Measurements from ENCODE around the gene PISD.
"Not testable (repeated sequence)": the region's sequence is repeated elsewhere in the genome, so short reads cannot be mapped to it uniquely, and the experiment has no call there.

The PISD gene

GRCh38 chr22:31610611-31611010, 51.4 kb downstream of the PISD start:
- H3K4me1 Mint-ChIP-seq = peaks cover 23% of the 10 kb centered on the region
- H3K27me3 Mint-ChIP-seq = no peaks in the 10 kb centered on the region
- DNase-seq (no peak), ATAC-seq (no peak)
- peak overlapping the region in 1 of 2 donors; percentile 49 for H3K27ac Mint-ChIP-seq
- H3K9me3 Mint-ChIP-seq = no peaks in the 10 kb centered on the region
- no peak overlapping the region for H3K4me3 Mint-ChIP-seq

GRCh38 chr22:31609716-31610115, 52.3 kb downstream of the PISD start:
- DNase-seq = no peak
- Mint-ChIP-seq H3K9me3 (no peaks in the 10 kb centered on the region), H3K27ac (peak overlapping the region in 1 of 2 donors; percentile 91), H3K4me1 (peaks cover 14% of the 10 kb centered on the region), H3K27me3 (no peaks in the 10 kb centered on the region), H3K4me3 (no peak overlapping the region)
- no peak for ATAC-seq

- Mint-ChIP-seq H3K27me3 (no peaks in the 10 kb centered on the region), H3K4me1 (no peaks in the 10 kb centered on the region), H3K9me3 (no peaks in the 10 kb centered on the region), H3K27ac (peak overlapping the region in 1 of 2 donors; percentile 88), H3K4me3 (no peak overlapping the region)
- ATAC-seq = no peak
- no peak for DNase-seq
Measured at GRCh38 chr22:31607696-31608095, 54.3 kb downstream of the PISD start.

GRCh38 chr22:31605851-31606585, 56.0 kb downstream of the PISD start:
- no peaks in the 10 kb centered on the region for H3K4me1 Mint-ChIP-seq
- DNase-seq (no peak), ATAC-seq (no peak)
- H3K27ac Mint-ChIP-seq = peak overlapping the region; percentile 23 to 69
- H3K9me3 Mint-ChIP-seq = no peaks in the 10 kb centered on the region
- no peak overlapping the region for H3K4me3 Mint-ChIP-seq
- H3K27me3 Mint-ChIP-seq = no peaks in the 10 kb centered on the region

- DNase-seq = no peak
- peak overlapping the region; percentile 36 to 79 for H3K27ac Mint-ChIP-seq
- no peak for ATAC-seq
- H3K9me3 Mint-ChIP-seq = no peaks in the 10 kb centered on the region
- no peaks in the 10 kb centered on the region for H3K4me1 Mint-ChIP-seq
- no peak overlapping the region for H3K4me3 Mint-ChIP-seq
- no peaks in the 10 kb centered on the region for H3K27me3 Mint-ChIP-seq
Measured at GRCh38 chr22:31604746-31605705, 57.0 kb downstream of the PISD start.

- Mint-ChIP-seq H3K4me3 (no peak overlapping the region), H3K4me1 (no peaks in the 10 kb centered on the region), H3K27ac (peak overlapping the region in 1 of 2 donors; percentile 42), H3K27me3 (no peaks in the 10 kb centered on the region), H3K9me3 (no peaks in the 10 kb centered on the region)
- DNase-seq = no peak
- no peak for ATAC-seq
Measured at GRCh38 chr22:31604137-31604705, 57.8 kb downstream of the PISD start.

GRCh38 chr22:31603574-31603973, 58.4 kb downstream of the PISD start:
- Mint-ChIP-seq H3K4me1 (no peaks in the 10 kb centered on the region), H3K27ac (no peak overlapping the region), H3K27me3 (no peaks in the 10 kb centered on the region), H3K9me3 (no peaks in the 10 kb centered on the region), H3K4me3 (no peak overlapping the region)
- DNase-seq (no peak), ATAC-seq (peak; percentile 18)

- no peak overlapping the region for H3K4me3 Mint-ChIP-seq
- H3K27me3 Mint-ChIP-seq = no peaks in the 10 kb centered on the region
- no peaks in the 10 kb centered on the region for H3K9me3 Mint-ChIP-seq
- DNase-seq (no peak), ATAC-seq (no peak)
- no peaks in the 10 kb centered on the region for H3K4me1 Mint-ChIP-seq
- peak overlapping the region in 1 of 2 donors; percentile 71 for H3K27ac Mint-ChIP-seq
Measured at GRCh38 chr22:31603081-31603525, 58.9 kb downstream of the PISD start.

GRCh38 chr22:31602259-31602952, 59.6 kb downstream of the PISD start:
- Mint-ChIP-seq H3K27ac (peak overlapping the region in 1 of 2 donors; percentile 71), H3K27me3 (no peaks in the 10 kb centered on the region), H3K4me1 (no peaks in the 10 kb centered on the region), H3K4me3 (no peak overlapping the region), H3K9me3 (no peaks in the 10 kb centered on the region)
- DNase-seq = no peak
- ATAC-seq = no peak

- H3K4me3 Mint-ChIP-seq = no peak overlapping the region
- H3K27ac Mint-ChIP-seq = peak overlapping the region; percentile 4 to 58
- no peaks in the 10 kb centered on the region for H3K4me1 Mint-ChIP-seq
Measured at GRCh38 chr22:31595271-31595670, 66.7 kb downstream of the PISD start.

GRCh38 chr22:31590161-31590560, 71.9 kb downstream of the PISD start:
- ATAC-seq, H3K4me3 Mint-ChIP-seq, H3K27me3 Mint-ChIP-seq, H3K9me3 Mint-ChIP-seq, H3K27ac Mint-ChIP-seq, DNase-seq: not testable (repeated sequence)
- peaks cover 10% of the 10 kb centered on the region for H3K4me1 Mint-ChIP-seq

More at GRCh38 chr22:31595271-31595670, 66.7 kb downstream of the PISD start:
- no peaks in the 10 kb centered on the region for H3K27me3 Mint-ChIP-seq
- no peak for ATAC-seq
- DNase-seq = no peak
- H3K9me3 Mint-ChIP-seq = no peaks in the 10 kb centered on the region

- ATAC-seq = no peak
- Mint-ChIP-seq H3K4me1 (peaks cover 21% of the 10 kb centered on the region), H3K4me3 (no peak overlapping the region), H3K9me3 (no peaks in the 10 kb centered on the region), H3K27ac (peak overlapping the region in 1 of 2 donors; percentile 12), H3K27me3 (no peaks in the 10 kb centered on the region)
- DNase-seq = no peak
Measured at GRCh38 chr22:31588970-31589675, 72.9 kb downstream of the PISD start.

GRCh38 chr22:31586137-31586920, 75.7 kb downstream of the PISD start:
- DNase-seq (no peak), ATAC-seq (no peak)
- peak overlapping the region in 1 of 2 donors; percentile 7 for H3K27ac Mint-ChIP-seq
- no peaks in the 10 kb centered on the region for H3K27me3 Mint-ChIP-seq
- no peak overlapping the region for H3K4me3 Mint-ChIP-seq
- no peaks in the 10 kb centered on the region for H3K9me3 Mint-ChIP-seq
- H3K4me1 Mint-ChIP-seq = peaks cover 47% of the 10 kb centered on the region
